GM12891 (cell line): ENCODE measurements around the gene ZSWIM5.

ENCODE experiments used
- POLR2A ChIP-seq: IDR thresholded peaks from 2 replicates; pipeline ENCODE4 v1.6.1; 2011; ENCODE audit warnings: low read depth, low read length, control low read depth
- POLR2AphosphoS5 ChIP-seq: IDR thresholded peaks from 2 replicates; pipeline ENCODE4 v1.6.1; 2011; ENCODE audit warnings: low read depth, low read length, control low read depth
- TAF1 ChIP-seq: IDR thresholded peaks from 2 replicates; pipeline ENCODE4 v1.6.1; 2011; ENCODE audit warnings: low read depth, low read length, control low read depth

DNA sequence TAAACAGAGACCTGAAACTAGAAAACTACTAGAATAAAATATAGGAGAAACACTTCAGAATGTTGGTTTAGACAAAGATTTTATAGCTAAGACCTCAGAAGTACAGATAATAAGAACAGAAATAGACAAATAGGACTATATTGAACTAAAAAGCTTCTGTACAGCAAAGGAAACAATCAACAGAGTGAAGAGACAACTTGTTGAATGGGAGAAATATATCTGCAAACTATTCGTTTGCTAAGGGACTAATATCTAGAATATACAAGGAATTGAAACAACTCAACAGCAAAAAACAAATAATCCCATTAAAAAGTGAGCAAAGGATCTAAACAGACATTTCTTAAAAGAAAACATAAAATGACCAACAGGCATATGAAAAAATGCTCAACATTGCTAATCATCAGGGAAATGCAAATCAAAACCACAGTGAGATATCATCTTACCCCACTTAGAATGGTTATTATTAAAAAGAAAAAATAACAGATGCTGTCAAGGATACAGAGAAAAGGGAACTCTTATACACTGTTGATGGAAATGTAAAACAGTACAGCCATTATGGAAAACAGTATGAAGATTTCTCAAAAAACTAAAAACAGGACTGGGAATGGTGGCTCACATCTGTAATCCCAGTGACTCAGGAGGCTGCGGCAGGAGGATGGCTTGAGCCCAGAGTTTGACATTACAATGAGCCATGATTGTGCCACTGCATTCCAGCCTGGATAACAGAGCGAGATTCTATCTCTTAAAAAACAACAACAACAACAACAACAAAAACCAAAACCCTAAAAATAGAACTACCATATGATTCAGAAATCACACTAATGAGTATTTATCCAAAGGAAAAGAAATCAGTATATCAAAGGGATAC, 37.3 kb upstream of the ZSWIM5 start:
- TF ChIP-seq POLR2AphosphoS5 = no peak
- TF ChIP-seq POLR2A = no peak
- no peak for TF ChIP-seq TAF1
